GM12874 (cell line): ENCODE results near the gene SEH1L.

Source experiments
- CTCF ChIP-seq: IDR thresholded peaks from 2 replicates; pipeline ENCODE4 v1.5.1; 2011; ENCODE audit warnings: low read depth, mild to moderate bottlenecking, control low read depth, low read length, moderate library complexity; ENCODE audit not compliant: insufficient read depth

Gene SEH1L

GRCh38 chr18:13032173-13032572, 84.4 kb downstream of the SEH1L start:
- TF ChIP-seq CTCF = no peak

GRCh38 chr18:13035249-13035914, 87.6 kb downstream of the SEH1L start:
- no peak for TF ChIP-seq CTCF

GRCh38 chr18:13036622-13037320, 89.0 kb downstream of the SEH1L start:
- no peak for TF ChIP-seq CTCF
